GM12892 (cell line): ENCODE measurements around the gene CCL11.

Experiments
- POLR2A ChIP-seq: IDR thresholded peaks from 2 replicates; pipeline ENCODE4 v1.6.1; 2011; ENCODE audit warnings: low read depth, low read length, control low read depth
- POLR2AphosphoS5 ChIP-seq: IDR thresholded peaks from 2 replicates; pipeline ENCODE4 v1.6.1; 2011; ENCODE audit warnings: low read depth, low read length, control low read depth
- TAF1 ChIP-seq: IDR thresholded peaks from 2 replicates; pipeline ENCODE4 v1.6.1; 2011; ENCODE audit warnings: low read depth, mild to moderate bottlenecking, control low read depth, low read length, borderline replicate concordance

- no peak for TF ChIP-seq TAF1
- no peak for TF ChIP-seq POLR2A
- no peak for TF ChIP-seq POLR2AphosphoS5
These were observed 36.4 kb downstream of the CCL11 start for GRCh38 chr17:34321964-34322363.
